Erythroblast (primary cell): ENCODE data around the gene TMPRSS11F.

ENCODE experiments used
- GATA1 ChIP-seq: IDR thresholded peaks from 2 replicates; pipeline ENCODE4 v1.6.1; 2011; ENCODE audit warnings: low read depth, mild to moderate bottlenecking, control low read depth, low read length, moderate library complexity
- POLR2A ChIP-seq: IDR thresholded peaks from 2 replicates; pipeline ENCODE4 v1.6.1; 2011; ENCODE audit warnings: mild to moderate bottlenecking, low read length

DNA sequence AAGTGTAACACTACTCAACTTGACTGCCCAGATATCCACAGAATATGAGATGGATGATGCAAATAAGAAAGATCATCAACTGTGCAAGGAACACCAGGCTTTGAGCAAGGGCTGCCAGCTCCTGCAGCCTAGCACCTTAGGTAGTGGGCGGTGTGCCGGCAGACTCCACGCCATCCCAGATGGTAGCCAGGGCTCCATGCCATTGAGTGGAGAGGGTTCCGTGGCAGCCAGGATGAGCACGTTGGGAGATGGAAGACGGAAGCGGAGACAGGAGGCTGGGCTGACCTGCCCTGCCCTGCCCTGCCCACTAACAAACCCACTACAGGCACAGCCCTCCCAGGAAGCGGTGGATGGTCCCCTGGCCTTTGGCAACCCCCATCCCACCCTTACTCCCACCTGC, 51.9 kb downstream of the TMPRSS11F start:
- TF ChIP-seq POLR2A, result no peak
- no peak for TF ChIP-seq GATA1
